ENCODE results near the gene CFAP97.
"Not testable (repeated sequence)": the region's sequence is repeated elsewhere in the genome, so short reads cannot be mapped to it uniquely, and the experiment has no call there.

Gene CFAP97

GRCh38 chr4:185203486-185204237 lies at the start of gene CFAP97:
Gene CFAP97, minus strand, starts transcription at chr4:185204000. Its CDS starts 12,804 bp downstream, at chr4:185191196.
- peak; percentile 64 to 89 for DNase-seq

- no peak for DNase-seq
Observed at GRCh38 chr4:185249105-185249504, 45.3 kb upstream of the CFAP97 start.

- no peak for DNase-seq
Observed at GRCh38 chr4:185248393-185249039, 44.7 kb upstream of the CFAP97 start.

GRCh38 chr4:185247151-185247550 lies 43.4 kb upstream of the CFAP97 start:
- DNase-seq, result no peak

- no peak for DNase-seq
Observed at GRCh38 chr4:185246453-185246852, 42.7 kb upstream of the CFAP97 start.

- no peak for DNase-seq
Observed at GRCh38 chr4:185244763-185245162, 41.0 kb upstream of the CFAP97 start.

GRCh38 chr4:185243879-185244278 lies 40.1 kb upstream of the CFAP97 start:
- DNase-seq, result no peak

- no peak for DNase-seq
Observed at GRCh38 chr4:185242749-185243533, 39.1 kb upstream of the CFAP97 start.

- not testable (repeated sequence) for DNase-seq
Observed at GRCh38 chr4:185240486-185240885, 36.7 kb upstream of the CFAP97 start.

GRCh38 chr4:185238750-185239149 lies 35.0 kb upstream of the CFAP97 start:
- DNase-seq, result no peak

GRCh38 chr4:185238215-185238681 lies 34.4 kb upstream of the CFAP97 start:
- DNase-seq, result no peak

GRCh38 chr4:185237175-185237574 lies 33.4 kb upstream of the CFAP97 start:
- no peak for DNase-seq

GRCh38 chr4:185235843-185236503 lies 32.2 kb upstream of the CFAP97 start:
- DNase-seq, result no peak

- no peak for DNase-seq
Observed at GRCh38 chr4:185235119-185235842, 31.5 kb upstream of the CFAP97 start.

- DNase-seq, result no peak
Observed at GRCh38 chr4:185232370-185232769, 28.6 kb upstream of the CFAP97 start.

- no peak for DNase-seq
Observed at GRCh38 chr4:185229021-185229818, 25.4 kb upstream of the CFAP97 start.

- peak in 1 of 2 experiments; percentile 22 for DNase-seq
Observed at GRCh38 chr4:185227713-185228278, 24.0 kb upstream of the CFAP97 start.

GRCh38 chr4:185227131-185227551 lies 23.3 kb upstream of the CFAP97 start:
- DNase-seq, result no peak

- DNase-seq, result no peak
Observed at GRCh38 chr4:185225940-185226339, 22.1 kb upstream of the CFAP97 start.

GRCh38 chr4:185224597-185224996 lies 20.8 kb upstream of the CFAP97 start:
- no peak for DNase-seq

- no peak for DNase-seq
Observed at GRCh38 chr4:185222598-185222997, 18.8 kb upstream of the CFAP97 start.
